Measurements from ENCODE around the gene TRMT2B. TPM values are rescaled to one million over a fixed set of nuclear protein-coding genes. Genes with fewer than 3 reads are reported as not detected.

Gene TRMT2B
- total RNA-seq, 1 donor from 2014 or later = 4.5 TPM

- Histone ChIP-seq H3K36me3 (no peaks in the 10 kb centered on the region), H3K9me3 (no peaks in the 10 kb centered on the region), H3K27ac (no peak overlapping the region), H3K4me3 (peak overlapping the region in 1 of 2 donors; percentile 61), H3K4me1 (no peaks in the 10 kb centered on the region), H3K27me3 (no peaks in the 10 kb centered on the region)
- intact Hi-C loops (cut with DNase I) = no loop called here
- TF ChIP-seq, protein P1, sequence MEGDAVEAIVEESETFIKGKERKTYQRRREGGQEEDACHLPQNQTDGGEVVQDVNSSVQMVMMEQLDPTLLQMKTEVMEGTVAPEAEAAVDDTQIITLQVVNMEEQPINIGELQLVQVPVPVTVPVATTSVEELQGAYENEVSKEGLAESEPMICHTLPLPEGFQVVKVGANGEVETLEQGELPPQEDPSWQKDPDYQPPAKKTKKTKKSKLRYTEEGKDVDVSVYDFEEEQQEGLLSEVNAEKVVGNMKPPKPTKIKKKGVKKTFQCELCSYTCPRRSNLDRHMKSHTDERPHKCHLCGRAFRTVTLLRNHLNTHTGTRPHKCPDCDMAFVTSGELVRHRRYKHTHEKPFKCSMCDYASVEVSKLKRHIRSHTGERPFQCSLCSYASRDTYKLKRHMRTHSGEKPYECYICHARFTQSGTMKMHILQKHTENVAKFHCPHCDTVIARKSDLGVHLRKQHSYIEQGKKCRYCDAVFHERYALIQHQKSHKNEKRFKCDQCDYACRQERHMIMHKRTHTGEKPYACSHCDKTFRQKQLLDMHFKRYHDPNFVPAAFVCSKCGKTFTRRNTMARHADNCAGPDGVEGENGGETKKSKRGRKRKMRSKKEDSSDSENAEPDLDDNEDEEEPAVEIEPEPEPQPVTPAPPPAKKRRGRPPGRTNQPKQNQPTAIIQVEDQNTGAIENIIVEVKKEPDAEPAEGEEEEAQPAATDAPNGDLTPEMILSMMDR (IDR thresholded peaks at IDR 0.05) = no peak
- no peak for DNase-seq (ENCODE audit: low spot score in 2 of 2)
Measured at GRCh38 chrX:101080326-101081124, 28.6 kb upstream of the TRMT2B start.

DNA sequence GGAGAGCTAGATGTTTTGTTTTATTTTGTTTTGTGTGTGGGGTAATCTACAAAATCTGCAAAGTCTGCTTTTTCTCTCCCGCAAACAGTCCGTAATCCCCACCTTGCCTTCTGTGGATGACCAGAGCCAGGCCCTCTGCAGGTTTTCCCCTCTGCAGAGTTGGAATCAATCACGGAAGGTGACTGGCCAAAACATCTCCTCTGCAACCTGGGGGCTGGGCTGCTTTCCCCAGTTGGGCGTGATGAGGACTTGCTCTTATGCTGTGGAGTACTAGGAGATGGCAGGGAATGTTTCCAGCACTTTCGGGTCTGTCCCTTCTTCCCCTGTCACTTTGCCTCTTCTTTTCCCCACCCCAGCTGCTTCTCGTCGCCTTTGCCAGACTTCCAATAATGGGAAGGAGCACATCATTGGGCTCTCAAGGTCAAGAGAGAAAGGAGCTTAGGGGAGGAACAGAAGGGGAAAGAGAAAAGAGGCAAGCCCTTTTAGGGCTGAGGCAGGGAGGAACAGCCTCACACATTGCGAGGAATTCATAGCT is 27.9 kb upstream of the TRMT2B start:
- no peak for DNase-seq (ENCODE audit: low spot score in 2 of 2)
- Histone ChIP-seq H3K9me3 (no peaks in the 10 kb centered on the region), H3K4me3 (peak overlapping the region in 1 of 2 donors; percentile 61), H3K27ac (no peak overlapping the region), H3K4me1 (no peaks in the 10 kb centered on the region), H3K27me3 (no peaks in the 10 kb centered on the region), H3K36me3 (no peaks in the 10 kb centered on the region)
- intact Hi-C loops (cut with DNase I) = no loop called here
- TF ChIP-seq, protein P1 (IDR thresholded peaks at IDR 0.05) = no peak

DNA sequence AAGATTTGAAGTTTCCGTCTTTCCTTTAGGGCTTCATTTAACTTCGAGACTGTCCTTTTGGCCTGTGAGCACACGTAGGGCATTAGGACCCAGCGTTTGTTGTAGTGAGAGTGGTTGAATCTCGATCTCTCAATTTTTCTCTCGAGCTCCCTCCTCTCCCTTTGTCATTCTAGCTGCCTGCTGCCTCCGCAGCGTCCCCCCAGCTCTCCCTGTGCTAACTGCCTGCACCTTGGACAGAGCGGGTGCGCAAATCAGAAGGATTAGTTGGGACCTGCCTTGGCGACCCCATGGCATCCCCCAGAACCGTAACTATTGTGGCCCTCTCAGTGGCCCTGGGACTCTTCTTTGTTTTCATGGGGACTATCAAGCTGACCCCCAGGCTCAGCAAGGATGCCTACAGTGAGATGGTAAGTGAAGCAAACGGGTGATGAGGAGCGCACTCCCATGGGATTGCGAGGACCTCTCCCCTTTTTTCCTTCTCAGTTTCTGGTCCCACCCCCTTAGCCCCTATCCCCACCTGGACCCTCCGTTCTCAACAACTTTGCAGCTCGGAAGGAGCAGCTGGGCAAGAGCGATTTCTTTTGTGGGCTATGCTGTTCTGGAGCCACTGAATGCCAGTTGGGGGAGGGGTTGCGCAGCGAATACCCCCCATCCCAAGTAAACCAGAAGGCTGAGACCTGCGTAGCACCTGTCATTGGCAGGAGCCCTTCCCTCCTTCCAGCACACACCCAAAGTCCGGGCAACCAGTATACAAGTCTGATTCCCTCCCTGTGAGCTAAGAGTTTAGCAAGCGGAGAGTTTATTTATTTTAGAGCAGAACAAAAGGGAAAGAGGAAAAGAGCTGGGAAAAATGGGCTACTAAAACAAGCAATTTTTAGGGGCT is 27.0 kb upstream of the TRMT2B start, which contains the start of gene TMEM35A:
Gene TMEM35A (plus strand): TSS at position 164 of the 883 bp plus-strand sequence. CDS start 124 bp downstream, at position 288.
- H3K36me3 ChIP-seq = no peaks in the 10 kb centered on the region
- peak within 1 kb of the TSS; percentile 23 to 61 for H3K4me3 ChIP-seq
- H3K27ac ChIP-seq = no peak within 1 kb of the TSS
- H3K4me1 ChIP-seq = no peaks in the 10 kb centered on the region
- DNase-seq (ENCODE audit: low spot score in 2 of 2) = no peak
- no peaks in the 10 kb centered on the region for H3K9me3 ChIP-seq
- H3K27me3 ChIP-seq = no peaks in the 10 kb centered on the region
- intact Hi-C loops (cut with DNase I) = no loop called here
- TF ChIP-seq, protein P1 (IDR thresholded peaks at IDR 0.05) = no peak

DNA sequence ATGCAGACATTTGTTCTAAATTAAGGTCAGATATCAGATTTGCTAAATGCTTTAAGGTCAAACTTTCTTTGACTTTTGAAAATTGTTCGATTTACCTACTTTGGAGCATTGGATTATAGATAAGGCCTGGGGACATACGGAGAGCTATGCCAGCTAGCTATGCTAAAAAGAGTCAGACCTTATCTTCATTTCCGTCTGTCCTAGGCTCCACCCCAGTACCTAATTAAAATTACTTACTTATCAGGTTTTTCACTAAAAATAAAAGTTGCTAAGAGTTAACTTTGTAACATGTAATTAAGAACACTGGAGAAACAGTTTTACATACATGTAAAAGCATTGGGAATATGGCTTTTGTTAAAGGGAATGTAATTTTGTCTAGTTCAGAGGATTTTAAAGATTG is 19.7 kb upstream of the TRMT2B start:
- no peak overlapping the region for H3K4me3 ChIP-seq
- TF ChIP-seq, protein P1 (IDR thresholded peaks at IDR 0.05) = no peak
- H3K9me3 ChIP-seq = no peaks in the 10 kb centered on the region
- no peaks in the 10 kb centered on the region for H3K27me3 ChIP-seq
- intact Hi-C loops (cut with DNase I) = no loop called here
- no peaks in the 10 kb centered on the region for H3K4me1 ChIP-seq
- DNase-seq (ENCODE audit: low spot score in 2 of 2) = no peak
- H3K27ac ChIP-seq = no peak overlapping the region
- H3K36me3 ChIP-seq = no peaks in the 10 kb centered on the region

DNA sequence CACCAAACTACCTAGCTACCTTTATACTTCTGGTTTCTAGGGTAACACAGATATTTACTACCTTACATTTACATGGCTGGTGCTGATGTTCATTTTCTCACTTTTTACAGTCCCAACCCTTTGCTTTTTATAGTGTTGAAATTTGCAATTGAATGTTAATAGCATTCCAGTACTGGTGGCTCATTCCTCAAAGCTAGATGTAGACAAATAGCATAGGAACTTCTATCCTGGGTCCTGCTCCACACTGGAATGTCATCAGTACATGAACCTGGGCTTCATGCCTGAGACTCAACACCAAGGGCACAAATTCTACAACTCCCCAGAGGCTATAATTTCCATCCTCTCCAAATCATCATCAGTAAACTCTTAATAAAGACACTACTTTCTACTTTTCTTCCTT is 10.3 kb upstream of the TRMT2B start:
- intact Hi-C loops (cut with DNase I) = no loop called here
- Histone ChIP-seq H3K4me1 (no peaks in the 10 kb centered on the region), H3K36me3 (no peaks in the 10 kb centered on the region), H3K4me3 (no peak overlapping the region), H3K27ac (no peak overlapping the region), H3K9me3 (no peaks in the 10 kb centered on the region), H3K27me3 (no peaks in the 10 kb centered on the region)
- TF ChIP-seq, protein P1 (IDR thresholded peaks at IDR 0.05) = no peak
- no peak for DNase-seq (ENCODE audit: low spot score in 2 of 2)

Measured in ascending aorta (tissue), 2 donors.